GM12875 (cell line): Measurements from ENCODE around the gene ADAMTSL1.

ENCODE experiments used
- H3K4me3 ChIP-seq: one replicate; pipeline ENCODE4 v1.5.1; 2011; ENCODE audit warnings: low read depth, low read length, control low read depth
- TF ChIP-seq, protein P1 (sequence below): IDR thresholded peaks from 2 replicates; pipeline ENCODE4 v1.5.1; 2011; ENCODE audit warnings: low read depth, mild to moderate bottlenecking, control low read depth, inconsistent platforms, low read length, moderate library complexity, borderline replicate concordance; ENCODE audit not compliant: insufficient read depth

Gene ADAMTSL1

DNA sequence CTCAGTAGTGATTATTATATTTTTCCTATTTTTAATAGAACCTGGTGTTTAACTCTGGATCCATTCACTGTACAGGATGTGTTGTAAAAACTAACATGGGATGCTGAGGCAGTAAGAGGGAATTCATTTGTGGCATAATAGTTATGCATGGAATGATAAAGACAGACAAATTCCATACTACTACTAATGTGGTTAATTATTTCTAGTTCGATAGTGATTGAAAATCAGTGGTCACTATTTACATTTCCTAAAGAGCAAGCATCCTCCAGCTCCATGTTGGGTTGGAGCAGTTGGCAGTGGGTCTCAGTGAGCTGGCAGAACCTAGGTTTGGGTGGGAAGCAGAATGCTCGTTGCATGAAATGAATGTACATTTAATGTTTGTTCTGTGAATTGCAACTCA lies 436.5 kb downstream of the ADAMTSL1 start:
- H3K4me3 ChIP-seq, result no peak overlapping the region
- TF ChIP-seq, protein P1, sequence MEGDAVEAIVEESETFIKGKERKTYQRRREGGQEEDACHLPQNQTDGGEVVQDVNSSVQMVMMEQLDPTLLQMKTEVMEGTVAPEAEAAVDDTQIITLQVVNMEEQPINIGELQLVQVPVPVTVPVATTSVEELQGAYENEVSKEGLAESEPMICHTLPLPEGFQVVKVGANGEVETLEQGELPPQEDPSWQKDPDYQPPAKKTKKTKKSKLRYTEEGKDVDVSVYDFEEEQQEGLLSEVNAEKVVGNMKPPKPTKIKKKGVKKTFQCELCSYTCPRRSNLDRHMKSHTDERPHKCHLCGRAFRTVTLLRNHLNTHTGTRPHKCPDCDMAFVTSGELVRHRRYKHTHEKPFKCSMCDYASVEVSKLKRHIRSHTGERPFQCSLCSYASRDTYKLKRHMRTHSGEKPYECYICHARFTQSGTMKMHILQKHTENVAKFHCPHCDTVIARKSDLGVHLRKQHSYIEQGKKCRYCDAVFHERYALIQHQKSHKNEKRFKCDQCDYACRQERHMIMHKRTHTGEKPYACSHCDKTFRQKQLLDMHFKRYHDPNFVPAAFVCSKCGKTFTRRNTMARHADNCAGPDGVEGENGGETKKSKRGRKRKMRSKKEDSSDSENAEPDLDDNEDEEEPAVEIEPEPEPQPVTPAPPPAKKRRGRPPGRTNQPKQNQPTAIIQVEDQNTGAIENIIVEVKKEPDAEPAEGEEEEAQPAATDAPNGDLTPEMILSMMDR, result no peak

DNA sequence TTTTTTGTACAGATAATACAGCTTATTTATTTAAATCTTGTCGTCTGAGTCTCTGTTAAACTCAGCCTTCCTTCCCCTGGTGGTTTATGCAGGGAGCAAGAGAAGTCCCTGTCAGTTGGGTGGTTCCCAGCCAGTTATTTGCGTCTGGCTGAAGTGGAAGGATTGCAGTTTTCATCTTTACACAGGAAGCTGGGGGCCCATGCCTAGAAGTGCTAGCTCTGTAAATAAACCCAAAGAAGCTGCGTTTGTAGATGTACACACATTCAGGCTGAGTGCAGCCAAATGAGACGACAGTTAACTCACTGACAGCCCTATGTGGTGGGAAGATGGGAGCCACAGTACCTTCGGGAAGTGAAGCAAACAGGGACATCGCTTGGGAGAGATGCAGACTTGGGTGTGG lies 437.0 kb downstream of the ADAMTSL1 start:
- no peak overlapping the region for H3K4me3 ChIP-seq
- TF ChIP-seq, protein P1, result no peak

DNA sequence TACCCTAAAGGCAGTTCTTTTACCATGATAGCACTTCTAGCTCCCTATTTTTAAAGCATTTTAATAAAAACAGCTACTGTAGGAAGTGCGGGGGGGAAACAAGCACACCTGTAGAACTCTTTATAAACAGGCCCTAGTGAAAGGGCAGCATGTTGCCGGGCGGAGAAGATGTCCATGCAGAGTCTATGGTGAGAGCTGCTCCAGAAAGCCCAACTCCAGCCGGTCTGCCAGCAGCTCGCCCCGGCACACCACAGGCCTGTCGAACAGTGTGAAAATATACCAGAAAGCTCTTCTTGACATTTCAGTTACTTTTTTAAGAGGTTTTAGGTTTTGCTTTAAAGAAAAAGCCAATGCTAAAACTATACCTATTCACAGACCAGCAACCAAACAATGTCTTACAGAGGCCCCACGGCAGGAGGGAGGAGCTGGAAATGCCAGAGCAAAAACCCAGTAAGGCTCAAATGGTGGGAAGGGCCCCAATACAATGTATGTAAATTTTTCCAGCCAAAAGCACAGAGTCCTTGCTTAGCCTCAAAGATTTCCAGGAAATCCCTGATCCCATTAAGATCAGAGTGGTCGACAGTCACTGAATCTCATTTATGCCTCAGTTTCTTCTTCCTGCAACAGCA lies 437.9 kb downstream of the ADAMTSL1 start:
- no peak overlapping the region for H3K4me3 ChIP-seq
- TF ChIP-seq, protein P1, result no peak

DNA sequence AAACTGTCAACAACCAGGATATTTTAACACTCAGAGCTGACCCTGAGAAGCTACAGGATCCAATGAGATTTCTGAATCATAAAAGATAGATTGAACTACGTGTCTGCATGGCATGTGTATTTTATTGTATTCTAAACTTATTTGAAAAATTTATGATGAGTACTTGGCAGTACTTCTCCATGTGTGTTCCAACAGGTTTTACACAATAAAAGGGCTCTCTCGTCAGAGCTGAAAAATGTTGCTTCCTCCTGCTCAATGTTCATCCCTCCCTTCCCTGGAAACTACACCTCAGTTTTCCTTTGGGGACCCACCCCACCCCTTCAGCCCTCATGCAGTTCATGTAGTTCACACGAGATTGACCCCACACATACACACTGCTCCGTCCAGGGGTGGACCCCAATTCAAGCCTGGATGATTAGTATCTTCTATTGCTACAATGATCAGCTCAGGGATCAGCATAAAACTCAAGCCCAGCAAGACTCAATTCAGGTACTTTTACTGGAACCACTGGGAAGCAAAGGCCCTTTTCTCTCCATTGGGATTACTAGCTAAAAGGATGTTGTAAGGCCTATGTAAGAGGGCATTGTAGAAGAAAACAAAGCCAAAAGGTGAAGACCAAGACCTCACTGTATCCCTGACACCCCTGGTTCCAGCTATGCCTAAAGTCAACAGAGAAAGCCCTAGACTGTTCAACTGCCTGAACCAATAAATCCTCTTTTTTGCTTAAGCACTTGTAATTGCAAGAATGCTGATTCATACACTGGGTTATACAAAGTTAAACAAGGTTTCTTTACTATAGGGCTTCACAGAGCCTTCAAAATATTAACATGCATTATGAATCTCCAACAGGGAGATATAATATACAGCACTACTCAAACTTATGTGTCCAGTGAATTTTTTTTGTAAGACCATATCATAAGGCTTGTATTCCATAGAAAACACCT lies 446.5 kb downstream of the ADAMTSL1 start:
- H3K4me3 ChIP-seq, result no peak overlapping the region
- TF ChIP-seq, protein P1, result no peak

DNA sequence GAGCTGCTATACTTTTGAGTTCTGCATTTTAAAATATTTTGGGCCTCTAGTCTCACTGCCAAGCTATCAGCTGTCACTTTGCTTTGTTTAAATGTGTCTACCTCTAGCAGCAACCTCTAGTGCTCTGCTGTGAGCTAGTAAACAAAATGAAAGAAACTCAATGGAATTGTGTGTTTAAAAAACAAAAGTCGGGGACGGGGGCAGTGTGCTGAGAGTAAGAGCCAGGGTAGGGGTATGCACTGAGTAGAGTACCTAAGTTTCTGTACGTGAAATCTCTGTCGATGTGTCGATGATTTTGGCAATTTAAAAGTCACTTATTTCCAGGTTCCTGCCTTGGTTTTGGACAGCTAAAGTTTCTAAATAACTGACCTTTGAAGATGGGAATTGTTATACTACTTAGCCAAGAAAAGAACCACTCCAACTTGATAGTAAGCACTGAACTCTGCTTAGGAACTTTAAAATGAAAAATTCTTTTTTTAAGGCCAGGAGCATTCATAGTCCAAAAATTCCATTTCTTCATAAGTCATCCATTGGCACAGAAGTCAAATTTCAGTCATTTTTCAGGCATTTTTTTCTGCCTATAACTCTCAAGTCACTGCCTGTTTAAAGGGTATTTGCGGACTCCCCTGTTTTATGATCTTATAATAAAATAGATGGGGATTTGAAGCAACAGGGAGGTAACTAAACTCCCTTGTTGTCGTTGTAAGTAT lies 447.6 kb downstream of the ADAMTSL1 start:
- H3K4me3 ChIP-seq, result no peak overlapping the region
- TF ChIP-seq, protein P1, result no peak

DNA sequence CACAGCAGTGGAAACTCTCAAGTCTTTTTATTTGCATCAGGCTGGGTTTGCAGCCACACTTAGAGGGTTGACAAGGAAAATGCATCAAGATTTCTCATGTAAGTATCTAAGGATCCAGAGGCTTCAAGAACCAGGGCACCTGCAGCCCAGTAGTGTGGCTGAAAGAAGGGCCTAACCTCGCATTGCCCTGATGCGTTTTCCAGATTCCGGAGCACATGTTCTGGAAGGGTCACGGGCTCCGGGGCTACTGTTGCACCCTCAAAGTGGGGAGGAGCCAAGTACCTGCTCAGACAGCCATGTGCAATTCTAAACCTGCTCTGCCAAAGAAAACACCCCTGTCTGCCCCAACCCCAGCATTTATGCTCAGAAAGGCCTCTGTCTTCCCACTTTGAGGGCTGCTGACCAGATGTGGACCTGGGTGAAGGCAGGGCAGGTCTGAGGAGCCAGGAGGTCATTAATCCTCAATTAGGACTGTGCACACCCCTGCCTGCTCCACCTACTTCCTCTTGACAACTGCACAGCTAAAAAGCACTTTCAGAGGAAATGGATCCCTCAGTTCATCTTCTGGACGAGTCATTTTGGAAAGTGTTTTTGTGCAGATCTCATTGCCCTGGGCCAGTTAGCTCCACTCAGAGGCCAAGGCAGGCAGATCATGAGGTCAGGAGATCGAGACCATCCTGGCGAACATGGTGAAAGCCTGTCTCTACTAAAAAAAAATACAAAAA lies 448.4 kb downstream of the ADAMTSL1 start:
- H3K4me3 ChIP-seq, result no peak overlapping the region
- TF ChIP-seq, protein P1, result no peak
